ENCODE results near the gene FNDC10. TPM values are rescaled to one million over a fixed set of nuclear protein-coding genes. Genes with fewer than 3 reads are reported as not detected.

Gene FNDC10
- total and polyA plus RNA-seq, 2 donors (not counting 3 experiments of a cell fraction or from before 2014, with no cell fraction given) = 1.5 to 2.3 TPM

GRCh38 chr1:1600861-1601563 is 1.1 kb upstream of the FNDC10 start:
- dilution Hi-C loops (cut with MboI; ENCODE audit: extremely low pct_ligation_motif_present, low sequenced_read_pairs) = no loop called here
- FAIRE-seq (no peak), DNase-seq (ENCODE audit: low read depth, low spot score) (no peak)
- intact Hi-C loops (cut with micrococcal nuclease) = no loop called here
- no peaks in the 10 kb centered on the region for H3K9me1 ChIP-seq (replicated peaks; ENCODE audit: control insufficient read depth, extremely low read depth, insufficient read depth, low read length)
- H2AFZ ChIP-seq (ENCODE audit: low read depth, low read length) = no peak overlapping the region
- no peaks in the 10 kb centered on the region for H3K36me3 ChIP-seq (ENCODE audit: control insufficient read depth in 2 of 2, extremely low read depth in 1 of 2, insufficient read depth in 2 of 2, low read length in 2 of 2)
- BruUV-seq (replicated peaks) = no TSS peak
- H3K4me1 ChIP-seq (ENCODE audit: control insufficient read depth, extremely low read depth, insufficient read depth, low read length) = no peaks in the 10 kb centered on the region
- POLR2A ChIA-PET = no interaction called here
- H3K79me2 ChIP-seq (ENCODE audit: control insufficient read depth, insufficient read depth, low read length) = no peaks in the 10 kb centered on the region
- H3K9ac ChIP-seq (replicated peaks; ENCODE audit: extremely low read depth, insufficient read depth, low read length) = no peak overlapping the region
- no peaks in the 10 kb centered on the region for H3K9me3 ChIP-seq (replicated peaks; ENCODE audit: control insufficient read depth, insufficient read depth, low read length)
- no peak overlapping the region for H3K27ac ChIP-seq (ENCODE audit: insufficient read depth, low read depth, low read length)
- H4K20me1 ChIP-seq (replicated peaks; ENCODE audit: control insufficient read depth, extremely low read depth, insufficient read depth, low read length) = no peaks in the 10 kb centered on the region
- peaks cover 17 to 30% of the 10 kb centered on the region in 2 experiments for H3K27me3 ChIP-seq (ENCODE audit: control insufficient read depth in 2 of 2, insufficient read depth in 2 of 2, low read length in 2 of 2)
- H3K4me2 ChIP-seq (ENCODE audit: insufficient read depth, low read length) = no peak overlapping the region
- no peak overlapping the region for H3K4me3 ChIP-seq (replicated peaks in 1 of 3; ENCODE audit: insufficient read depth in 1 of 3, low read depth in 1 of 3, low read length in 3 of 3)
- CTCF ChIA-PET = interaction anchor here (0.7 kb wide), 1 partner anchor 29 kb away, joined by 3 read pairs; no protein-coding TSS in a partner anchor
- TF ChIP-seq JUN (IDR thresholded peaks at IDR 0.05; ENCODE audit: borderline replicate concordance, insufficient read depth, insufficient read length, low read depth) (no peak), MAX (IDR thresholded peaks at IDR 0.05; ENCODE audit: insufficient read depth, insufficient read length) (no peak), POLR2AphosphoS5 (IDR thresholded peaks at IDR 0.05; ENCODE audit: insufficient read depth, low read depth, low read length) (no peak), EZH2 (IDR thresholded peaks at IDR 0.05; ENCODE audit: borderline replicate concordance, low read depth, low read length, severe bottlenecking) (no peak), FOS (IDR thresholded peaks at IDR 0.05; ENCODE audit: borderline replicate concordance, insufficient read depth, low read length) (no peak), GATA2 (IDR thresholded peaks at IDR 0.05; ENCODE audit: insufficient read depth, insufficient read length, low read depth, low read length) (no peak), POLR2A (IDR thresholded peaks at IDR 0.05; ENCODE audit: low read depth, low read length) (no peak)

Data from endothelial cell of umbilical vein (primary cell).